Measurements from ENCODE around the gene MDGA2.

MDGA2 gene

GRCh38 chr14:46840944-46841720 is 834.3 kb downstream of the MDGA2 start:
- peak; percentile 38 for DNase-seq

- DNase-seq: no peak
These were observed 855.1 kb downstream of the MDGA2 start for GRCh38 chr14:46820291-46820690.

- DNase-seq: no peak
These were observed 856.3 kb downstream of the MDGA2 start for GRCh38 chr14:46819117-46819516.

GRCh38 chr14:46818147-46818546 is 857.3 kb downstream of the MDGA2 start:
- no peak for DNase-seq

GRCh38 chr14:46793144-46793543 is 882.3 kb downstream of the MDGA2 start:
- no peak for DNase-seq

Measured in NCI-H2227 treated with DMSO at 0.1 percent for 48 hours (cell line).